OCI-LY7 (cell line): ENCODE measurements around the gene PSMA6.

Experiments
- CTCF ChIP-seq: fragments of 200-600 bp; sonication (generic); conservative IDR thresholded peaks from 2 replicates; pipeline ENCODE4 v1.5.1; 2014; ENCODE audit warnings: mild to moderate bottlenecking, antibody characterized with exemption, low read length, moderate library complexity, mixed read lengths
- EZH2phosphoT487 ChIP-seq: fragments of 200-600 bp; sonication (generic); IDR thresholded peaks from 2 replicates; pipeline ENCODE4 v1.6.1; 2018; ENCODE audit warnings: low read depth, borderline replicate concordance, mild to moderate bottlenecking, mixed run types, antibody characterized with exemption, low read length, moderate library complexity, mixed read lengths

- TF ChIP-seq EZH2phosphoT487 = no peak
- TF ChIP-seq CTCF = no peak
Observed at GRCh38 chr14:35355981-35356841, 64.0 kb downstream of the PSMA6 start.
